ENCODE data around the gene GGNBP2.
A peak's percentile ranks its signal among the peaks of the same experiment; 100 is the strongest.

Gene GGNBP2

GRCh38 chr17:36575028-36575427 lies 30.3 kb downstream of the GGNBP2 start:
- no peak for DNase-seq

GRCh38 chr17:36576793-36577192 lies 32.1 kb downstream of the GGNBP2 start:
- DNase-seq: no peak

- no peak for DNase-seq
Measured at GRCh38 chr17:36578671-36579070, 34.0 kb downstream of the GGNBP2 start.

- DNase-seq: no peak
Measured at GRCh38 chr17:36583787-36584186, 39.1 kb downstream of the GGNBP2 start.

GRCh38 chr17:36586138-36586537 lies 41.4 kb downstream of the GGNBP2 start:
- DNase-seq: no peak

- no peak for DNase-seq
Measured at GRCh38 chr17:36590082-36590481, 45.4 kb downstream of the GGNBP2 start.

- peak; percentile 67 for DNase-seq
Measured at GRCh38 chr17:36591434-36592315, 47.0 kb downstream of the GGNBP2 start, which contains the start of gene DHRS11. TSS of gene DHRS11 (plus strand) at chr17:36591879. CDS start at chr17:36592010, 131 bp downstream.

- DNase-seq: no peak
Measured at GRCh38 chr17:36592316-36592715, 47.6 kb downstream of the GGNBP2 start.

GRCh38 chr17:36592716-36593321 lies 48.1 kb downstream of the GGNBP2 start:
- DNase-seq: no peak

- no peak for DNase-seq
Measured at GRCh38 chr17:36593656-36594316, 49.1 kb downstream of the GGNBP2 start.

GRCh38 chr17:36594626-36595401 lies 50.1 kb downstream of the GGNBP2 start:
- DNase-seq: no peak

- DNase-seq: no peak
Measured at GRCh38 chr17:36597226-36597625, 52.5 kb downstream of the GGNBP2 start.

GRCh38 chr17:36597866-36598777 lies 53.4 kb downstream of the GGNBP2 start:
- no peak for DNase-seq

- no peak for DNase-seq
Measured at GRCh38 chr17:36598951-36599401, 54.3 kb downstream of the GGNBP2 start.

GRCh38 chr17:36599546-36600250 lies 55.0 kb downstream of the GGNBP2 start:
- no peak for DNase-seq

GRCh38 chr17:36600465-36600864 lies 55.7 kb downstream of the GGNBP2 start:
- DNase-seq: no peak

GRCh38 chr17:36600936-36601302 lies 56.2 kb downstream of the GGNBP2 start:
- no peak for DNase-seq

GRCh38 chr17:36601303-36602029 lies 56.7 kb downstream of the GGNBP2 start, which contains the start of gene MRM1:
TSS of gene MRM1 (plus strand) at chr17:36601583. CDS start at chr17:36601811, 228 bp downstream.
- DNase-seq: peak; percentile 83

GRCh38 chr17:36602030-36602748 lies 57.5 kb downstream of the GGNBP2 start:
- DNase-seq: no peak
